ENCODE results near the gene UNC5C. TPM values are rescaled to one million over a fixed set of nuclear protein-coding genes. Genes with fewer than 3 reads are reported as not detected.

Gene UNC5C
- total and polyA plus RNA-seq, 10 of the 15 experiments (the other 5 are each of a cell fraction or from before 2014, with no cell fraction given) = 0.02 to 2.0 (median 0.15) TPM; not detected in 1

- ATAC-seq (no peak), FAIRE-seq (no peak), DNase-seq (ENCODE audit: low read depth, low spot score) (no peak)
- Histone ChIP-seq H3K9ac (ENCODE audit: control insufficient read depth, insufficient read depth, low read length) (no peak overlapping the region), H4K20me1 (ENCODE audit: control insufficient read depth, insufficient read depth) (no peaks in the 10 kb centered on the region), H3K36me3 (ENCODE audit: control insufficient read depth in 2 of 2, insufficient read depth in 2 of 2, low read length in 1 of 2) (no peaks in the 10 kb centered on the region), H3K27me3 (replicated peaks in 1 of 2; ENCODE audit: control insufficient read depth in 2 of 2, insufficient read depth in 2 of 2, low read length in 1 of 2) (no peaks in the 10 kb centered on the region), H3K9me3 (replicated peaks; ENCODE audit: control insufficient read depth, insufficient read depth, low read length) (no peaks in the 10 kb centered on the region), H3K27ac (ENCODE audit: control insufficient read depth, insufficient read depth) (no peak overlapping the region), H3K4me3 (no peak overlapping the region), H3K4me1 (ENCODE audit: control insufficient read depth, insufficient read depth, low read length) (no peaks in the 10 kb centered on the region), H3K79me2 (ENCODE audit: control insufficient read depth, insufficient read depth, low read length) (no peaks in the 10 kb centered on the region), H3K4me2 (ENCODE audit: control insufficient read depth, insufficient read depth) (no peak overlapping the region), H2AFZ (ENCODE audit: control insufficient read depth, low read depth, low read length) (no peak overlapping the region)
- ChIA-PET SMC1A (ENCODE audit: uncharacterized antibody, unreplicated experiment) (no interaction called here), RAD21 (ENCODE audit: unreplicated experiment) (no interaction called here), CTCF (no interaction called here), POLR2A (no interaction called here)
- intact Hi-C loops (cut with micrococcal nuclease; ENCODE audit: unreplicated experiment) = no loop called here
- in situ Hi-C loops (cut with MboI) = no loop called here
- BruUV-seq (replicated peaks) = no TSS peak
- TF ChIP-seq, protein P1, sequence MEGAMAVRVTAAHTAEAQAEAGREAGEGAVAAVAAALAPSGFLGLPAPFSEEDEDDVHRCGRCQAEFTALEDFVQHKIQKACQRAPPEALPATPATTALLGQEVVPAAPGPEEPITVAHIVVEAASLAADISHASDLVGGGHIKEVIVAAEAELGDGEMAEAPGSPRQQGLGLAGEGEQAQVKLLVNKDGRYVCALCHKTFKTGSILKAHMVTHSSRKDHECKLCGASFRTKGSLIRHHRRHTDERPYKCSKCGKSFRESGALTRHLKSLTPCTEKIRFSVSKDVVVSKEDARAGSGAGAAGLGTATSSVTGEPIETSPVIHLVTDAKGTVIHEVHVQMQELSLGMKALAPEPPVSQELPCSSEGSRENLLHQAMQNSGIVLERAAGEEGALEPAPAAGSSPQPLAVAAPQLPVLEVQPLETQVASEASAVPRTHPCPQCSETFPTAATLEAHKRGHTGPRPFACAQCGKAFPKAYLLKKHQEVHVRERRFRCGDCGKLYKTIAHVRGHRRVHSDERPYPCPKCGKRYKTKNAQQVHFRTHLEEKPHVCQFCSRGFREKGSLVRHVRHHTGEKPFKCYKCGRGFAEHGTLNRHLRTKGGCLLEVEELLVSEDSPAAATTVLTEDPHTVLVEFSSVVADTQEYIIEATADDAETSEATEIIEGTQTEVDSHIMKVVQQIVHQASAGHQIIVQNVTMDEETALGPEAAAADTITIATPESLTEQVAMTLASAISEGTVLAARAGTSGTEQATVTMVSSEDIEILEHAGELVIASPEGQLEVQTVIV (IDR thresholded peaks at IDR 0.05; ENCODE audit: borderline replicate concordance, partially characterized antibody) = no peak
- TF ChIP-seq MXI1 (IDR thresholded peaks at IDR 0.05; ENCODE audit: low read depth, low read length) = no peak
- no peak for TF ChIP-seq SPI1 (IDR thresholded peaks at IDR 0.05; ENCODE audit: borderline replicate concordance, insufficient read depth, low read depth, low read length)
- TF ChIP-seq ZNF592 (IDR thresholded peaks at IDR 0.05) = no peak
- no peak for TF ChIP-seq HSF1 (IDR thresholded peaks at IDR 0.05; ENCODE audit: low read depth, low read length)
- TF ChIP-seq, protein P2, sequence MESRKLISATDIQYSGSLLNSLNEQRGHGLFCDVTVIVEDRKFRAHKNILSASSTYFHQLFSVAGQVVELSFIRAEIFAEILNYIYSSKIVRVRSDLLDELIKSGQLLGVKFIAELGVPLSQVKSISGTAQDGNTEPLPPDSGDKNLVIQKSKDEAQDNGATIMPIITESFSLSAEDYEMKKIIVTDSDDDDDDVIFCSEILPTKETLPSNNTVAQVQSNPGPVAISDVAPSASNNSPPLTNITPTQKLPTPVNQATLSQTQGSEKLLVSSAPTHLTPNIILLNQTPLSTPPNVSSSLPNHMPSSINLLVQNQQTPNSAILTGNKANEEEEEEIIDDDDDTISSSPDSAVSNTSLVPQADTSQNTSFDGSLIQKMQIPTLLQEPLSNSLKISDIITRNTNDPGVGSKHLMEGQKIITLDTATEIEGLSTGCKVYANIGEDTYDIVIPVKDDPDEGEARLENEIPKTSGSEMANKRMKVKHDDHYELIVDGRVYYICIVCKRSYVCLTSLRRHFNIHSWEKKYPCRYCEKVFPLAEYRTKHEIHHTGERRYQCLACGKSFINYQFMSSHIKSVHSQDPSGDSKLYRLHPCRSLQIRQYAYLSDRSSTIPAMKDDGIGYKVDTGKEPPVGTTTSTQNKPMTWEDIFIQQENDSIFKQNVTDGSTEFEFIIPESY (IDR thresholded peaks at IDR 0.05) = no peak
- no peak for TF ChIP-seq MYC (IDR thresholded peaks at IDR 0.05; ENCODE audit: insufficient read depth, insufficient read length, insufficient replicate concordance, low read length, severe bottlenecking)
- no peak for TF ChIP-seq MYB (IDR thresholded peaks at IDR 0.05; ENCODE audit: borderline replicate concordance, low read depth, low read length)
- no peak for TF ChIP-seq KAT2A (conservative IDR thresholded peaks at IDR 0.05; ENCODE audit: control insufficient read depth, low read depth, low read length)
- no peak for TF ChIP-seq RELB (IDR thresholded peaks at IDR 0.05; ENCODE audit: low read depth)
- no peak for TF ChIP-seq RBBP5 (conservative IDR thresholded peaks at IDR 0.05)
- no peak for TF ChIP-seq NRF1 (conservative IDR thresholded peaks at IDR 0.05; ENCODE audit: low read depth, low read length)
- TF ChIP-seq SIN3A (IDR thresholded peaks at IDR 0.05; ENCODE audit: low read depth, low read length) = no peak
Measured at GRCh38 chr4:95263391-95263790, 285.4 kb downstream of the UNC5C start.

All from GM12878 (cell line).